SJSA1 (cell line): ENCODE results near the gene TTC28. TPM values are rescaled to one million over a fixed set of nuclear protein-coding genes. Genes with fewer than 3 reads are reported as not detected.
"Not testable (repeated sequence)": the region's sequence is repeated elsewhere in the genome, so short reads cannot be mapped to it uniquely, and the experiment has no call there.

Source experiments
- DNase-seq, 2 experiments: peaks; one replicate each; pipeline ENCODE4 v3.0.0-alpha.2; 2015 to 2020; ENCODE audit warnings: low spot score in 2 of 2, low read depth in 1 of 2
- H3K27ac ChIP-seq: fragments of 250-450 bp; sonication (Bioruptor Pico); 2 replicates; pipeline ENCODE4 v1.5.1; 2020; ENCODE audit warnings: mild to moderate bottlenecking, moderate library complexity
- H3K27me3 ChIP-seq: fragments of 250-450 bp; sonication (Bioruptor Pico); replicated peaks from 2 replicates; pipeline ENCODE4 v1.5.1; 2020; ENCODE audit warnings: mild to moderate bottlenecking, moderate library complexity
- H3K36me3 ChIP-seq: fragments of 250-450 bp; sonication (Bioruptor Pico); 2 replicates; pipeline ENCODE4 v1.5.1; 2020; ENCODE audit warnings: mild to moderate bottlenecking
- H3K4me1 ChIP-seq: fragments of 250-450 bp; sonication (Bioruptor Pico); replicated peaks from 2 replicates; pipeline ENCODE4 v1.6.1; 2021; ENCODE audit warnings: mild to moderate bottlenecking
- H3K4me3 ChIP-seq: fragments of 250-450 bp; sonication (Bioruptor Pico); 2 replicates; pipeline ENCODE4 v1.5.1; 2020; ENCODE audit warnings: mild to moderate bottlenecking
- H3K9me3 ChIP-seq: fragments of 250-450 bp; sonication (Bioruptor Pico); replicated peaks from 2 replicates; pipeline ENCODE4 v1.5.1; 2020; ENCODE audit warnings: mild to moderate bottlenecking
- total RNA-seq: library from RNA; depleted of rRNA; stranded (reverse); fragments of >200 nt; shearing (Covaris generic); gene quantifications from 2 replicates; pipeline ENCODE4 v1.2.3, GENCODE V29; 2014

Gene TTC28
- total RNA-seq, 1 experiment from 2014 or later: 9.7 TPM

- Histone ChIP-seq H3K9me3 (no peaks in the 10 kb centered on the region), H3K36me3 (no peaks in the 10 kb centered on the region), H3K4me1 (no peaks in the 10 kb centered on the region), H3K27ac (no peak overlapping the region), H3K4me3 (no peak overlapping the region), H3K27me3 (no peaks in the 10 kb centered on the region)
- no peak for DNase-seq
These were observed 442.5 kb downstream of the TTC28 start for GRCh38 chr22:28237112-28237511.

- no peak overlapping the region for H3K4me3 ChIP-seq
- DNase-seq: no peak
- no peaks in the 10 kb centered on the region for H3K36me3 ChIP-seq
- no peaks in the 10 kb centered on the region for H3K4me1 ChIP-seq
- H3K27me3 ChIP-seq: no peaks in the 10 kb centered on the region
- no peak overlapping the region for H3K27ac ChIP-seq
- H3K9me3 ChIP-seq: no peaks in the 10 kb centered on the region
These were observed 447.4 kb downstream of the TTC28 start for GRCh38 chr22:28232204-28232603.

- Histone ChIP-seq H3K27ac (no peak overlapping the region), H3K27me3 (no peaks in the 10 kb centered on the region), H3K4me1 (no peaks in the 10 kb centered on the region), H3K4me3 (no peak overlapping the region), H3K36me3 (no peaks in the 10 kb centered on the region), H3K9me3 (no peaks in the 10 kb centered on the region)
- DNase-seq: no peak
These were observed 448.2 kb downstream of the TTC28 start for GRCh38 chr22:28231441-28231840.

- no peaks in the 10 kb centered on the region for H3K27me3 ChIP-seq
- no peak for DNase-seq
- H3K4me1 ChIP-seq: no peaks in the 10 kb centered on the region
- H3K27ac ChIP-seq: no peak overlapping the region
- H3K4me3 ChIP-seq: no peak overlapping the region
- H3K9me3 ChIP-seq: no peaks in the 10 kb centered on the region
- H3K36me3 ChIP-seq: no peaks in the 10 kb centered on the region
These were observed 449.0 kb downstream of the TTC28 start for GRCh38 chr22:28230671-28231070.

- Histone ChIP-seq H3K4me1 (no peaks in the 10 kb centered on the region), H3K27me3 (no peaks in the 10 kb centered on the region), H3K36me3 (no peaks in the 10 kb centered on the region), H3K9me3 (no peaks in the 10 kb centered on the region), H3K27ac (no peak overlapping the region), H3K4me3 (no peak overlapping the region)
- DNase-seq: no peak
These were observed 449.8 kb downstream of the TTC28 start for GRCh38 chr22:28229566-28230485.

DNA sequence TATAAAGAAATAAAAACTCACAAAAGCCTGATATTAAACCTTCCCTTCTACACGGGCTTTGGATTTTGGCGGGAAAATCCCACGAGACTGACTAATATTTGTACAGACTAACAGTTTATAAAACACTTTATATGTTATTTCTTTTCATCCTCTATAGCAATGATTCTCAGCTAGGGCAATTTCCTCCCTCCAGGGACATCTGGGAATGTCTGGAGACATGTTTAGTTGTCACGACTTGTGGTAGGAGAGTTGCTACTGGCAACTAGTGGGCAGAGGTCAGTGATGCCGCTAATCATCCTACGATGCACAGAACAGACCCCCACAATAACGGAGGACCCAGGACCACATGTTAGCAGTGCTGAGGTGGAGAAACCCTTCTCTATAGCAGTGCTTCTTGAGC is 455.8 kb downstream of the TTC28 start:
- Histone ChIP-seq H3K9me3 (no peaks in the 10 kb centered on the region; the same call in 1 of the 2 replicates), H3K4me3 (no peak overlapping the region), H3K4me1 (no peaks in the 10 kb centered on the region), H3K27ac (no peak overlapping the region), H3K27me3 (no peaks in the 10 kb centered on the region), H3K36me3 (no peaks in the 10 kb centered on the region)
- no peak for DNase-seq

DNA sequence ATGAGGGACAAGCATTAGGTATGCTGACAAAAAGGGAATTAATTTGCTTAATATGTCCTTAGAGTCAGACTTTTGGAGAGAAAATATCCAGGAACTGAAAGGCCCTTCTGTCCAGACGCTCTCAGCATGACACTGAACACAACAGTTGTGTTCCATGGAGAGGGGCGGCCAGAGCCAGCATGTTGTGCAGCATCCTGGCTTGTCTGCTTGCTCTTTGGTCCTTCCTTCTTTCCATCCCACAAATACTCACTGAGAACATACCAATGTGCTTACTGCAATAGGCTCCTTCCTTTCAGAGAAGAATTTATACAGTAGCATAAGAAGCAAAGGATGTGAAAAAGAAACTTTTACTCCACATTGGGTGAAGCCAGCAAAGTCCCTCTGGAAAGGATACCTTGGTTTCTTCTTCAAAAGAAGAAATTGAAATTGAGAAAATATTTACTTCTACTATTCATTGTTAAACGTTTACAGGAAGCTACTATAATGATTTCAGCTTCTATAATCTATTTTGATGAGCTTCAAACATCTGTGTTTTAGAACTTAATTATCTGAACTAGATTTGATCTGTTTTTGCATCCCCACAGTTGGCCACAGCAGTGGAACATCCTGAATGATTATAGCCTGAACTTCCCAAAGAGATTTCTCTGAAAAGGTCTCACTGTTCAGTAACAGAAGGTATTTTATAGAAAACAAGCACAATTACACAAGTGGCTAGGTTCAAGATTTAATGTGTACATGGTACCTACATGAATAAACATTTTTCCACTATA is 456.5 kb downstream of the TTC28 start:
- Histone ChIP-seq H3K27ac (no peak overlapping the region), H3K4me1 (no peaks in the 10 kb centered on the region), H3K27me3 (no peaks in the 10 kb centered on the region), H3K36me3 (no peaks in the 10 kb centered on the region), H3K4me3 (no peak overlapping the region), H3K9me3 (no peaks in the 10 kb centered on the region; the same call in 1 of the 2 replicates)
- DNase-seq: no peak

DNA sequence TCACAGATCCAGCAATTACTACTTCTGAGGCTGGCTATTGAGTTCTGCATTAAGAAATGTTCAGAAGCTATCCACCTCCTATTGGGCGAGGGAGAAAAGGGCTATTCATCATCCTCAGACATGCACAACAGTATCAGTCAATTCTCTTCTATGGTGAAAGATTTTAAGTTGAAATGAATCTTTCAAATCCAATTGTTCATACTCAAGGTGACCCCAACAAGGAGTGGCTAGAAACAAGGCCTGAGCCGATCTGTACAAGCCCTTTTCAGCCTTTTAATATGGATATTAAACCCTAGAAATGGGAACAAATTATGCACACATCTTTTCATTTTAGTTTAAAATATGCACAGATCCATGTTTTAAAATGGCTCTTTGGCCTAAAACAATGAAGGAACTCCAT is 457.1 kb downstream of the TTC28 start:
- Histone ChIP-seq H3K36me3 (no peaks in the 10 kb centered on the region), H3K9me3 (no peaks in the 10 kb centered on the region; the same call in 1 of the 2 replicates)

GRCh38 chr22:28222052-28222451 is 457.6 kb downstream of the TTC28 start:
- no peaks in the 10 kb centered on the region for H3K27me3 ChIP-seq

More for the DNA sequence above, 457.1 kb downstream of the TTC28 start:
- Histone ChIP-seq H3K27ac (no peak overlapping the region), H3K4me1 (no peaks in the 10 kb centered on the region), H3K4me3 (no peak overlapping the region), H3K27me3 (no peaks in the 10 kb centered on the region)
- DNase-seq: no peak

DNA sequence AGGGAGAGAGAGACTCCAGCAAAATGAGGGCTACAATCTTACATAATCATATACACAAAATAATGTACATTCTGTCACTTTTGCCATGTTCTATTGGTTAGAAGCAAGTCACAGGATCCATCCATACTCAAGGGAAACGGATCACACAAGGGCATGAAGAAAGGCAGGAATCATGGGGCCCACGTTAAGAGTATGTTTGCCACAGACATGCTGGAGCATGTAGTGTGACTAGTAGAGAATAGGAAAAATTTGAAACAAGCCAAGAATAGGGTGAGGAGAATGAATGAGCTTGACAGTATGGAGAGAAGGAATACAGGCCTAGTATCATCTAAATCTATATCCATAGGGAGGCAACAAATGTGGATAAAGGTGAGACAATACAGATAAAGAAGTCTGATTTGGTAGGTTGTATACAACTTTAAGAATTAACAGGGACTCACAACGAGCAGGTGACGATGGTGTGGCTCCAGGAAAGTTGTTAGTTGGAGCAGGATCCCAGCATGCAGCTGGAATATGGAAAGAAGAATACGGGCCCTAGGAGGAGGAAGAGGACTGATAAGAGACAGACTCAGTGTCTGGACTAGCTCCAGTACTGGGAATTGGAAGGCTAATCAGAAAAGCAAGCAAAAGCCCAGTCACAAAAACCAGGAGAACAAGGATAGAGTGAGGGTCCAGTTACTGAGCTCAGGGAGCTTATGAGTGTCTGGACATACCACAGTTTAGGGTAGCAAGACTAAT is 458.8 kb downstream of the TTC28 start:
- no peaks in the 10 kb centered on the region; the same call in 1 of the 2 replicates for H3K9me3 ChIP-seq
- no peaks in the 10 kb centered on the region for H3K27me3 ChIP-seq
- no peaks in the 10 kb centered on the region for H3K4me1 ChIP-seq
- H3K4me3 ChIP-seq: no peak overlapping the region
- no peak for DNase-seq
- no peak overlapping the region for H3K27ac ChIP-seq
- no peaks in the 10 kb centered on the region for H3K36me3 ChIP-seq

More at GRCh38 chr22:28222052-28222451, 457.6 kb downstream of the TTC28 start:
- no peak overlapping the region for H3K27ac ChIP-seq
- no peak for DNase-seq
- H3K9me3 ChIP-seq: no peaks in the 10 kb centered on the region; the same call in 1 of the 2 replicates
- H3K4me3 ChIP-seq: no peak overlapping the region
- H3K36me3 ChIP-seq: no peaks in the 10 kb centered on the region
- no peaks in the 10 kb centered on the region for H3K4me1 ChIP-seq

DNA sequence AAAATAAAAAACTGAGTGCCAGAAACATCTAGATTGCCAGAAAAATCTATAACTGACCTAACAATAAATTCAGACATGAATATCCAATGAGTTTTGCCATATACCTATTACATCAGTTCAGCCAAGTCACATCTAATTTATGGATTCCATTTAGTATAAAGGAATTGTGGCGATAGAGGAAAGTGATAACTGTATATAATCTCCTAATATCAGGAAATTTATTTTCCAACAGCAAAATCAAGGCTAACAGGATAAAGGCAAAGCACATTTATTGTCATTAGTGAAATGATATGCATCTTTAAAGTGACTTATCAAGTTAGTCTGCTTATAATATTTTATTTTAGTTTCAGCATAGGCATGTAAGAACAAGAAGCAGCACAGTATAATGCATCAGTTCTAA is 462.4 kb downstream of the TTC28 start:
- DNase-seq: no peak
- no peak overlapping the region for H3K4me3 ChIP-seq

DNA sequence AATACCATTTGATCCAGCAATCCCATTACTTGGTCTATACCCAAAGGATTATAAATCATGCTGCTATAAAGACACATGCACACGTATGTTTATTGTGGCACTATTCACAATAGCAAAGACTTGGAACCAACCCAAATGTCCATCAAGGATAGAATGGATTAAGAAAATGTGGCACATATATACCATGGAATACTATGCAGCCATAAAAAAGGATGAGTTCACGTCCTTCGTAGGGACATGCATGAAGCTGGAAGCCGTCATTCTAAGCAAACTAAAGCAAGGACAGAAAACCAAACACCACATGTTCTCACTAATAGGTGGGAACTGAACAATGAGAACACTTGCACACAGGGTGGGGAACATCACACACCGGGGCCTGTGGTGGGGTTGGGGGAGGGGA is 464.9 kb downstream of the TTC28 start:
- not testable (repeated sequence) for H3K36me3 ChIP-seq, H3K27me3 ChIP-seq, H3K27ac ChIP-seq, H3K9me3 ChIP-seq, H3K4me3 ChIP-seq, H3K4me1 ChIP-seq, DNase-seq

More for the DNA sequence above, 462.4 kb downstream of the TTC28 start:
- H3K4me1 ChIP-seq: no peaks in the 10 kb centered on the region
- no peaks in the 10 kb centered on the region for H3K27me3 ChIP-seq
- no peak overlapping the region for H3K27ac ChIP-seq
- H3K9me3 ChIP-seq: no peaks in the 10 kb centered on the region; the same call in 1 of the 2 replicates
- H3K36me3 ChIP-seq: no peaks in the 10 kb centered on the region

- not testable (repeated sequence) for H3K27ac ChIP-seq, H3K4me3 ChIP-seq, H3K27me3 ChIP-seq, H3K36me3 ChIP-seq, H3K9me3 ChIP-seq, DNase-seq
- peaks cover 18% of the 10 kb centered on the region for H3K4me1 ChIP-seq
These were observed 470.2 kb downstream of the TTC28 start for GRCh38 chr22:28209457-28209856.
